ENCODE measurements around the gene ZNF783. TPM values are rescaled to one million over a fixed set of nuclear protein-coding genes. Genes with fewer than 3 reads are reported as not detected.

ZNF783 gene
- total RNA-seq, 1 experiment from 2014 or later: 9.9 TPM

GRCh38 chr7:149261316-149261828 is 624 bp upstream of the ZNF783 start:
- TF ChIP-seq HMGA2 (CRISPR knock-in tag; IDR thresholded peaks at IDR 0.05) (no peak), AR (CRISPR knock-in tag; IDR thresholded peaks at IDR 0.05) (no peak), E2F4 (CRISPR knock-in tag; IDR thresholded peaks at IDR 0.05; ENCODE audit: borderline replicate concordance, low read depth) (no peak)
- Mint-ChIP-seq H3K9me3 (no peaks in the 10 kb centered on the region), H3K27me3 (ENCODE audit: low read depth) (peaks cover 23% of the 10 kb centered on the region), H3K36me3 (peaks cover 4% of the 10 kb centered on the region; the same call in 1 of the 2 replicates), H3K27ac (no peak overlapping the region), H3K4me3 (peak overlapping the region; percentile 79), H3K4me1 (no peaks in the 10 kb centered on the region)
- ATAC-seq: peak; percentile 6
- ChIA-PET POLR2A (interaction anchor here (0.6 to 1.8 kb wide), 4 partner anchors 14 to 94 kb away, joined by 3 to 14 read pairs (median 6); partner anchors contain the start of gene ZNF282), CTCF (interaction anchor here (0.6 to 3.3 kb wide), 34 partner anchors 9 to 337 kb away, joined by 3 to 44 read pairs (median 5); partner anchors contain the start of genes ZNF212, ZNF282, ZNF398 and ZNF777)
- no peak for DNase-seq (ENCODE audit: low spot score)

GRCh38 chr7:149266451-149266850 is 4.5 kb downstream of the ZNF783 start:
- ATAC-seq (no peak), DNase-seq (ENCODE audit: low spot score) (no peak)
- no peaks in the 10 kb centered on the region for H3K4me1 Mint-ChIP-seq
- H3K27me3 Mint-ChIP-seq (ENCODE audit: low read depth): peaks cover 6% of the 10 kb centered on the region
- TF ChIP-seq ZNF416 (CRISPR knock-in tag; IDR thresholded peaks at IDR 0.05) (no peak), ERG (CRISPR knock-in tag; IDR thresholded peaks at IDR 0.05) (no peak), ZNF396 (CRISPR knock-in tag; IDR thresholded peaks at IDR 0.05; ENCODE audit: borderline replicate concordance) (no peak), E2F5 (CRISPR knock-in tag; IDR thresholded peaks at IDR 0.05) (no peak), CREB1 (CRISPR knock-in tag; IDR thresholded peaks at IDR 0.05) (no peak)
- H3K27ac Mint-ChIP-seq: no peak overlapping the region
- H3K4me3 Mint-ChIP-seq: no peak overlapping the region
- H3K9me3 Mint-ChIP-seq: no peaks in the 10 kb centered on the region
- peaks cover 33% of the 10 kb centered on the region for H3K36me3 Mint-ChIP-seq
- CTCF ChIA-PET: interaction anchor here (1.1 kb wide), 1 partner anchor 89 kb away, joined by 3 read pairs; no protein-coding TSS in a partner anchor
- POLR2A ChIA-PET: no interaction called here

- H3K27me3 Mint-ChIP-seq (ENCODE audit: low read depth): peaks cover under 1% of the 10 kb centered on the region; the same call in 1 of the 2 replicates
- H3K4me1 Mint-ChIP-seq: no peaks in the 10 kb centered on the region
- TF ChIP-seq CDX4 (CRISPR knock-in tag; IDR thresholded peaks at IDR 0.05; ENCODE audit: borderline replicate concordance) (no peak), ZNF532 (CRISPR knock-in tag; IDR thresholded peaks at IDR 0.05; ENCODE audit: borderline replicate concordance) (no peak), NFE2L1 (CRISPR knock-in tag; IDR thresholded peaks at IDR 0.05) (no peak), USF1 (CRISPR knock-in tag; IDR thresholded peaks at IDR 0.05) (no peak), ZMAT4 (CRISPR knock-in tag; IDR thresholded peaks at IDR 0.05) (no peak), CBFB (CRISPR knock-in tag; IDR thresholded peaks at IDR 0.05; ENCODE audit: low read depth) (no peak), NFATC4 (CRISPR knock-in tag; IDR thresholded peaks at IDR 0.05) (no peak)
Measured at GRCh38 chr7:149267733-149268132, 5.7 kb downstream of the ZNF783 start.

More at GRCh38 chr7:149267733-149268132, 5.7 kb downstream of the ZNF783 start:
- no peak overlapping the region for H3K27ac Mint-ChIP-seq
- no peaks in the 10 kb centered on the region for H3K9me3 Mint-ChIP-seq
- H3K4me3 Mint-ChIP-seq: no peak overlapping the region
- peaks cover 33% of the 10 kb centered on the region for H3K36me3 Mint-ChIP-seq
- ChIA-PET CTCF (no interaction called here), POLR2A (no interaction called here)
- ATAC-seq (no peak), DNase-seq (ENCODE audit: low spot score) (no peak)
